ENCODE measurements around the gene MGAT4A. TPM values are rescaled to one million over a fixed set of nuclear protein-coding genes. Genes with fewer than 3 reads are reported as not detected.
A peak's percentile ranks its signal among the peaks of the same experiment; 100 is the strongest.

Gene MGAT4A
- total and polyA plus RNA-seq, 7 donors: 3.0 to 12.3 (median 8.0) TPM

- Histone ChIP-seq H3K9me3 (no peaks in the 10 kb centered on the region), H3K4me3 (no peak overlapping the region), H3K36me3 (ENCODE audit: insufficient read depth in 1 of 2, low read depth in 1 of 2) (no peaks in the 10 kb centered on the region), H3K27me3 (ENCODE audit: insufficient read depth in 3 of 3, low read length in 2 of 3) (no peaks in the 10 kb centered on the region), H3K4me1 (no peaks in the 10 kb centered on the region), H3K27ac (no peak overlapping the region)
- DNase-seq (no peak), ATAC-seq (no peak)
- TF ChIP-seq CTCF (IDR thresholded peaks at IDR 0.05): no peak
- intact Hi-C loops (cut with DNase I): no loop called here
- WGBS, 3 donors: 92 to 96% (median 93%) methylated on average over 7 of the region's 7 CpGs
Observed at GRCh38 chr2:98692090-98693054, 38.6 kb downstream of the MGAT4A start.

DNA sequence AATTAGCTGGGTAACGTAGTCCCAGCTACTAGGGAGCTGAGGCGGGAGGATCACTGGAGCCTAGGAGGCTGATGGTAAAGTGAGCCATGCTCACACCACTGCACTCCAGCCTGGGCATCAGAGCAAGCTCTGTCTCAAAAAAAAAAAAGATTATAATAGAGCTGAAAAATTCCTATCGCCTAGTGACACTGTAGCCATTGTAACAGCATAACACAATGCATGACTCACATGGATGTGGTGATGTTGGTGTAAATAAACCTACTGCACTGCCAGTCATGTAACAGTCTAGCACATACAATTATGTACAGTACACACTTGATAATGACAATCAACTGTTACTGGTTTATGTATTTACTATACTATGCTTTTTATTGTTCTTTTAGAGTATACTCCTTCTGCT is 39.6 kb downstream of the MGAT4A start:
- Histone ChIP-seq H3K9me3 (no peaks in the 10 kb centered on the region), H3K4me1 (no peaks in the 10 kb centered on the region), H3K27me3 (ENCODE audit: insufficient read depth in 3 of 3, low read length in 2 of 3) (no peaks in the 10 kb centered on the region), H3K36me3 (ENCODE audit: insufficient read depth in 1 of 2, low read depth in 1 of 2) (no peaks in the 10 kb centered on the region), H3K4me3 (no peak overlapping the region), H3K27ac (no peak overlapping the region)
- 77 to 92% (median 91%) methylated on average over 3 of the region's 3 CpGs for WGBS, 3 donors
- intact Hi-C loops (cut with DNase I): no loop called here
- ATAC-seq (peak in 2 of 4 donors; percentile 49 to 58), DNase-seq (no peak)
- TF ChIP-seq CTCF (IDR thresholded peaks at IDR 0.05): no peak

DNA sequence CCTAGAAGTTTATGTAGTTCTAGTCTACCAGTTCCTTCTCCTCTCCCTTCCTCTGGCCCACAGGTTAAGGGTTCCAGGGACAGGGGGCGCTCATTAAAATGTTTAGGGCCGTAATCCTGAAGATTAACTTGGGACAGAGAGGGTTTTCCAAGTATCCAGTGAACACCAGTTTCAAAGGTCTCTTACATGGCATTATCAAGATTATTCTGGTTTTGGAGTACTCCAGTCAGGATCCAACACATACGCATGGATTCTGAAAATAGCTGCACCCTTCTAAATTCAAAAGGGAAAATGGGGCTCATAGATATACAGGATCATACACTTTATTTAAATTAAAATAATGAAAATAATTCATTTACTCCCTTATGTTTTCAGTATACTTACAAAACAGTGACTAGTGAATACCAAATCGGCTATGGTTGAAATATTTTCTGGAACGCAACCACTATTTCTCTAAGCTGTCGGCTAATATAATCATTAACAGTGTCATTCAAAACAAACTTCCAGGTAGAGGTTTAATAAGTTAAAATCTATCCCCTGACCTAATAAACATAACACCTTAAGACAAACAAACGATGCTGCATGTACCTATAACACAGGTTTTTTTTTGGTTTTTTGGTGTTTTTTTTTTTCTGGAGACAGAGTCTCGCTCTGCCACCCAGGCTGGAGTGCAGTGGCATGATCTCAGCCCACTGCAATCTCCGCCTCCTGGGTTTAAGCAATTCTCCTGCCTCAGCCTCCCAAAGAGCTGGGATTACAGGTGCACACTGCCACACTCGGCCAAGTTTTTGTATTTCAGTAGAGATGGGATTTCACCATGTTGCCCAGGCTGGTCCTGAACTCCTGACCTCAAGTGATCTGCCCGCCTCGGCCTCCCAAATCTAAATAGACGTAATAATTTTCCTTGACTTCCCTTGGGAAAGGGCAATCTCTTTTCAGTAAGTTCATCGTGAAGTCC is 44.7 kb downstream of the MGAT4A start:
- H3K27ac ChIP-seq: no peak overlapping the region
- no peak overlapping the region for H3K4me3 ChIP-seq
- 87 to 92% (median 89%) methylated on average over 14 of the region's 14 CpGs for WGBS, 3 donors
- TF ChIP-seq CTCF (IDR thresholded peaks at IDR 0.05): no peak
- DNase-seq (no peak), ATAC-seq (no peak)
- no peaks in the 10 kb centered on the region for H3K36me3 ChIP-seq (ENCODE audit: insufficient read depth in 1 of 2, low read depth in 1 of 2)
- H3K27me3 ChIP-seq (ENCODE audit: insufficient read depth in 3 of 3, low read length in 2 of 3): no peaks in the 10 kb centered on the region
- intact Hi-C loops (cut with DNase I): no loop called here
- H3K4me1 ChIP-seq: no peaks in the 10 kb centered on the region
- H3K9me3 ChIP-seq: no peaks in the 10 kb centered on the region

- Histone ChIP-seq H3K36me3 (ENCODE audit: insufficient read depth in 1 of 2, low read depth in 1 of 2) (no peaks in the 10 kb centered on the region), H3K27ac (peak overlapping the region; percentile 5), H3K9me3 (no peaks in the 10 kb centered on the region), H3K27me3 (ENCODE audit: insufficient read depth in 3 of 3, low read length in 2 of 3) (no peaks in the 10 kb centered on the region), H3K4me3 (no peak overlapping the region), H3K4me1 (no peaks in the 10 kb centered on the region)
- intact Hi-C loops (cut with DNase I): no loop called here
- no peak for DNase-seq
- no peak for TF ChIP-seq CTCF (IDR thresholded peaks at IDR 0.05)
- ATAC-seq: no peak
- WGBS, 3 donors: 57 to 66% (median 66%) methylated on average over 5 of the region's 5 CpGs
Observed at GRCh38 chr2:98683728-98684127, 47.2 kb downstream of the MGAT4A start.

All from psoas muscle (tissue), 8 donors.